Endometrial microvascular endothelial cells (primary cell): ENCODE data around the gene PGAP2. TPM values are rescaled to one million over a fixed set of nuclear protein-coding genes. Genes with fewer than 3 reads are reported as not detected.

Experiments used
- in situ Hi-C: cut with HindIII; loops from 2 replicates; pipeline ENCODE4 v1.10.0; 2017; ENCODE audit warnings: low sequenced_read_pairs, low pct_unique_long_range_greater_than_20kb; ENCODE audit errors: inconsistent ontology term
- total RNA-seq: library from RNA; depleted of rRNA; stranded (reverse); fragments of >200 nt; gene quantifications from one replicate; pipeline ENCODE4 v1.2.3, GENCODE V29; 2015; ENCODE audit errors: inconsistent ontology term

PGAP2 gene
- total RNA-seq, 1 donor from 2014 or later, result 16.2 TPM

- in situ Hi-C loops, result loop anchor here (25.0 kb wide), 1 partner anchor 195 kb away; no protein-coding TSS in a partner anchor
These were observed 59.1 kb downstream of the PGAP2 start for GRCh38 chr11:3867209-3868091.

- in situ Hi-C loops, result loop anchor here (25.0 kb wide), 1 partner anchor 188 kb away; no protein-coding TSS in a partner anchor
These were observed 65.5 kb downstream of the PGAP2 start for GRCh38 chr11:3873712-3874349.

Other genes starting within 250 kb of the PGAP2 start
- gene ART5, start 166.6 kb upstream of the PGAP2 start, total RNA-seq, result not detected
- gene ART1, start 163.4 kb upstream of the PGAP2 start, total RNA-seq, result not detected
- gene CHRNA10, start 137.2 kb upstream of the PGAP2 start, total RNA-seq, result 0.56 TPM
- gene NUP98, start 11.0 kb upstream of the PGAP2 start, total RNA-seq, result 131 TPM
- gene RHOG, start 32.4 kb downstream of the PGAP2 start, total RNA-seq, result 76.6 TPM
- 13.9 TPM for gene STIM1, start 47.1 kb downstream of the PGAP2 start, total RNA-seq